Ectodermal cell (in vitro differentiated cells): ENCODE results near the gene AHI1.

Experiments used
- H3K27ac ChIP-seq: 2 replicates; pipeline ENCODE4 v1.7.0; 2013; ENCODE audit warnings: mild to moderate bottlenecking, low read depth, low read length; ENCODE audit not compliant: insufficient read depth, poor library complexity, severe bottlenecking
- H3K27me3 ChIP-seq: 2 replicates; pipeline ENCODE4 v1.7.0; 2013; ENCODE audit warnings: mild to moderate bottlenecking, low read length; ENCODE audit not compliant: insufficient read depth, control insufficient read depth, poor library complexity, severe bottlenecking
- H3K36me3 ChIP-seq: one replicate; pipeline ENCODE4 v1.7.0; 2013; ENCODE audit warnings: low read length; ENCODE audit not compliant: control insufficient read depth, insufficient read depth
- H3K4me1 ChIP-seq: one replicate; pipeline ENCODE4 v1.7.0; 2013; ENCODE audit warnings: low read length; ENCODE audit not compliant: control insufficient read depth, insufficient read depth
- H3K4me3 ChIP-seq: 2 replicates; pipeline ENCODE4 v1.7.0; 2013; ENCODE audit warnings: low read depth, low read length, control low read depth; ENCODE audit not compliant: insufficient read depth
- H3K9me3 ChIP-seq: 2 replicates; pipeline ENCODE4 v1.7.0; 2013; ENCODE audit warnings: mild to moderate bottlenecking, low read length, moderate library complexity; ENCODE audit not compliant: control insufficient read depth
- WGBS, 2 experiments: methylation state at CpG; one replicate each; pipeline ENCODE4 v1.1.7; 2013; ENCODE audit warnings: missing lambda C conversion rate in 2 of 2; 5-methylcytosine and 5-hydroxymethylcytosine counted together

Gene AHI1

GRCh38 chr6:135506270-135506997 lies 8.9 kb upstream of the AHI1 start:
- H3K36me3 ChIP-seq: no peaks in the 10 kb centered on the region
- no peak overlapping the region for H3K27ac ChIP-seq
- H3K27me3 ChIP-seq: no peaks in the 10 kb centered on the region
- WGBS, 2 experiments: 88 to 89% methylated on average over 4 of the region's 4 CpGs
- H3K9me3 ChIP-seq: no peaks in the 10 kb centered on the region
- no peak overlapping the region for H3K4me3 ChIP-seq
- no peaks in the 10 kb centered on the region for H3K4me1 ChIP-seq

GRCh38 chr6:135505648-135506047 lies 8.1 kb upstream of the AHI1 start:
- WGBS, 2 experiments: 78 to 79% methylated on average over 1 of the region's 1 CpG
- Histone ChIP-seq H3K27me3 (no peaks in the 10 kb centered on the region), H3K36me3 (no peaks in the 10 kb centered on the region), H3K4me1 (no peaks in the 10 kb centered on the region), H3K9me3 (no peaks in the 10 kb centered on the region), H3K4me3 (no peak overlapping the region), H3K27ac (no peak overlapping the region)

- H3K4me1 ChIP-seq: no peaks in the 10 kb centered on the region
- 92 to 96% methylated on average over 3 of the region's 3 CpGs for WGBS, 2 experiments
- H3K9me3 ChIP-seq: no peaks in the 10 kb centered on the region
- no peak overlapping the region for H3K4me3 ChIP-seq
- H3K27ac ChIP-seq: no peak overlapping the region
- H3K36me3 ChIP-seq: no peaks in the 10 kb centered on the region
- no peaks in the 10 kb centered on the region for H3K27me3 ChIP-seq
Measured at GRCh38 chr6:135505222-135505621, 7.7 kb upstream of the AHI1 start.

GRCh38 chr6:135504734-135505133 lies 7.2 kb upstream of the AHI1 start:
- H3K9me3 ChIP-seq: no peaks in the 10 kb centered on the region
- WGBS, 2 experiments: 90 to 92% methylated on average over 3 of the region's 3 CpGs
- H3K4me3 ChIP-seq: no peak overlapping the region
- H3K27me3 ChIP-seq: no peaks in the 10 kb centered on the region
- no peaks in the 10 kb centered on the region for H3K36me3 ChIP-seq
- no peaks in the 10 kb centered on the region for H3K4me1 ChIP-seq
- H3K27ac ChIP-seq: no peak overlapping the region

GRCh38 chr6:135503703-135504475 lies 6.3 kb upstream of the AHI1 start:
- no peaks in the 10 kb centered on the region for H3K9me3 ChIP-seq
- H3K27ac ChIP-seq: no peak overlapping the region
- H3K27me3 ChIP-seq: no peaks in the 10 kb centered on the region
- no peak overlapping the region for H3K4me3 ChIP-seq
- H3K4me1 ChIP-seq: no peaks in the 10 kb centered on the region
- 81 to 91% methylated on average over 5 to 6 of the region's 6 CpGs for WGBS, 2 experiments
- no peaks in the 10 kb centered on the region for H3K36me3 ChIP-seq

- 92 to 94% methylated on average over 5 of the region's 5 CpGs for WGBS, 2 experiments
Measured at GRCh38 chr6:135499441-135500340, 2.2 kb upstream of the AHI1 start.

GRCh38 chr6:135498185-135498841 lies 773 bp upstream of the AHI1 start:
- no peaks in the 10 kb centered on the region for H3K36me3 ChIP-seq
- peaks cover 3% of the 10 kb centered on the region for H3K4me1 ChIP-seq
- peak overlapping the region; percentile 90 for H3K4me3 ChIP-seq
- H3K9me3 ChIP-seq: no peaks in the 10 kb centered on the region
- peak overlapping the region; percentile 79 for H3K27ac ChIP-seq
- 30 to 36% methylated on average over 14 to 16 of the region's 16 CpGs for WGBS, 2 experiments
- H3K27me3 ChIP-seq: no peaks in the 10 kb centered on the region

More at GRCh38 chr6:135499441-135500340, 2.2 kb upstream of the AHI1 start:
- peaks cover 3% of the 10 kb centered on the region for H3K4me1 ChIP-seq
- no peaks in the 10 kb centered on the region for H3K36me3 ChIP-seq
- no peak overlapping the region for H3K4me3 ChIP-seq
- no peaks in the 10 kb centered on the region for H3K9me3 ChIP-seq
- no peak overlapping the region for H3K27ac ChIP-seq
- no peaks in the 10 kb centered on the region for H3K27me3 ChIP-seq

GRCh38 chr6:135496800-135497411 lies 634 bp downstream of the AHI1 start:
- Histone ChIP-seq H3K4me3 (peak overlapping the region; percentile 90), H3K36me3 (no peaks in the 10 kb centered on the region), H3K27me3 (no peaks in the 10 kb centered on the region), H3K4me1 (peaks cover 3% of the 10 kb centered on the region), H3K9me3 (no peaks in the 10 kb centered on the region), H3K27ac (peak overlapping the region; percentile 72)
- WGBS, 2 experiments: 5 to 8% methylated on average over 7 to 8 of the region's 9 CpGs

GRCh38 chr6:135493218-135493961 lies 4.2 kb downstream of the AHI1 start:
- H3K4me1 ChIP-seq: peaks cover 1% of the 10 kb centered on the region
- H3K9me3 ChIP-seq: no peaks in the 10 kb centered on the region
- 95 to 97% methylated on average over 8 to 10 of the region's 10 CpGs for WGBS, 2 experiments
- no peaks in the 10 kb centered on the region for H3K27me3 ChIP-seq
- no peak overlapping the region for H3K4me3 ChIP-seq
- no peak overlapping the region for H3K27ac ChIP-seq
- peaks cover 10% of the 10 kb centered on the region for H3K36me3 ChIP-seq
